Pancreas (tissue), 10 donors: ENCODE results near the gene LARGE2. TPM values are rescaled to one million over a fixed set of nuclear protein-coding genes. Genes with fewer than 3 reads are reported as not detected.
A peak's percentile ranks its signal among the peaks of the same experiment; 100 is the strongest.

Experiments used
- ATAC-seq, 4 donors: fragments of 200-7000 bp; cut with Tn5 transposase; one replicate each; pipeline versions ENCODE4 v1.8.0 to v1.9.1; 2020; ENCODE audit warnings: mild to moderate bottlenecking in 4 of 4, moderate library complexity in 4 of 4
- DNase-seq, 6 donors: peaks; one replicate each; pipeline ENCODE4 v3.0.0-alpha.2; 2020
- FAIRE-seq: peaks from 2 replicates; lab custom pipeline; 2012; peaks lifted over from hg19 to GRCh38; lab: Jason Lieb, UNC
- H3K27ac ChIP-seq, 4 donors: fragments of 200-600 bp; sonication (generic); 1 replicate in 3 of 4; 2 replicates in 1 of 4; pipeline versions ENCODE4 v1.5.0 to v1.8.0; 2020
- H3K27me3 ChIP-seq, 4 donors: fragments of 200-600 bp; one replicate each; pipeline ENCODE4 v1.8.0; 2021
- H3K36me3 ChIP-seq, 3 donors: fragments of 200-600 bp; sonication (generic) in 1 of 3; one replicate each; pipeline versions ENCODE4 v1.5.0 to v1.8.0; 2020 to 2021
- H3K4me1 ChIP-seq, 3 donors: fragments of 200-600 bp; one replicate each; pipeline ENCODE4 v1.8.0; 2021
- H3K4me3 ChIP-seq, 4 donors: fragments of 200-600 bp; sonication (generic) in 2 of 4; one replicate each; pipeline versions ENCODE4 v1.5.0 to v1.8.0; 2020 to 2021
- H3K9me3 ChIP-seq, 4 donors: fragments of 200-600 bp; one replicate each; pipeline ENCODE4 v1.8.0; 2021
- WGBS, 2 donors: extraction: QIAGEN DNeasy Blood & Tissue Kit; methylation state at CpG; one replicate each; pipeline ENCODE4 v1.1.7; 2013; 5-methylcytosine and 5-hydroxymethylcytosine counted together
- intact Hi-C, 3 donors: fragments of 100-400 bp; cut with DNase I; formaldehyde crosslinking; loops; one replicate each; pipeline versions ENCODE4 v1.11.1 to v1.14.2; 2022
- polyA plus RNA-seq, 2 donors: library from polyadenylated mRNA; stranded (reverse); fragments of 200-250 nt; gene quantifications; one replicate each; pipeline ENCODE4 v1.2.3, GENCODE V29; 2013
- total RNA-seq, 6 donors: library from RNA; stranded (reverse); fragmentation: NEBNext Ultra II Directional in 4 of 6; extraction: Animal tissue kit (Norgen Biotek cat#: 25700) in 4 of 6; gene quantifications; one replicate each; pipeline versions ENCODE4 v1.2.1 to v1.2.4, GENCODE V29; 2021 to 2023
- TF ChIP-seq, protein P1 (sequence below), 4 donors: fragments of 200-600 bp; sonication (generic) in 3 of 4; IDR thresholded peaks; one replicate each; pipeline versions ENCODE4 v1.5.0 to v1.8.0; 2021; ENCODE audit warnings: antibody characterized with exemption in 4 of 4
- donor health status: healthy with polysubstance abuse.
- donor health status: DM: no; HTN: no; CAD: no; lungs with moderate emphysema.
- donor health status: DM: no; HTN: no; CAD: no.
- donor health status: control.
- donor health status: control.
- donor health status: Bipolar disorder and iron deficiency.
- donor health status: DM: yes; HTN: yes; CAD: no.
- donor health status: DM: no; HTN: no; CAD: no.
- donor health status: DM: no; HTN: no; CAD: no.
- donor health status: DM: yes; HTN: yes; CAD: no.

LARGE2 gene
- total and polyA plus RNA-seq, 8 donors: 9.0 to 48.4 (median 18.2) TPM

DNA sequence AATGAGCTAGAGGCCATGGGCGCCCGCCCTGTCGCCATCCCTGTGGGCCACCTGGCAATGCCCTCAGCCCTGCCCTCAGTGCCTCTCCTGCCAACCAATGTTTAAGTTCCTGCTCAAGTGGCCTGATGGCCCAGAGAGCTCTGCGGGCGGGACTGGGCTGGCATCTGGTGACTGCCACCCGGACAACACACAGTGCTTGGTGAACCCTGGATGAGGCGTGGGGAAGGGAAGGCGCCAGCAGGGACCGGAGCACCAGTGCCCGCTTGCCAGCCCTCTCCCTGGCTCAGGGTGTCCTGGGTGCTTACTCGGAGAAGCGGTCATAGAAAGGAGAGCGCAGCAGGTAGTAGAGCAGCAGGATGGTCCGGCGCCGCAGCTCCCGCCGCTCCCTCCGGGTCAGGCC is 8.9 kb upstream of the LARGE2 start:
- WGBS, 2 donors: 93 to 97% methylated on average over 19 of the region's 19 CpGs
- Histone ChIP-seq H3K27ac (no peak overlapping the region), H3K36me3 (peaks cover 4 to 35% (median 32%) of the 10 kb centered on the region in 3 donors), H3K4me3 (no peak overlapping the region), H3K4me1 (peaks cover 7 to 11% (median 9%) of the 10 kb centered on the region in 3 donors), H3K27me3 (no peaks in the 10 kb centered on the region), H3K9me3 (no peaks in the 10 kb centered on the region)
- ATAC-seq: no peak
- intact Hi-C loops: loop anchor here in 1 of 3 donors (10.0 kb wide), 1 partner anchor 49 kb away; no protein-coding TSS in a partner anchor
- FAIRE-seq: no peak
- TF ChIP-seq, protein P1, sequence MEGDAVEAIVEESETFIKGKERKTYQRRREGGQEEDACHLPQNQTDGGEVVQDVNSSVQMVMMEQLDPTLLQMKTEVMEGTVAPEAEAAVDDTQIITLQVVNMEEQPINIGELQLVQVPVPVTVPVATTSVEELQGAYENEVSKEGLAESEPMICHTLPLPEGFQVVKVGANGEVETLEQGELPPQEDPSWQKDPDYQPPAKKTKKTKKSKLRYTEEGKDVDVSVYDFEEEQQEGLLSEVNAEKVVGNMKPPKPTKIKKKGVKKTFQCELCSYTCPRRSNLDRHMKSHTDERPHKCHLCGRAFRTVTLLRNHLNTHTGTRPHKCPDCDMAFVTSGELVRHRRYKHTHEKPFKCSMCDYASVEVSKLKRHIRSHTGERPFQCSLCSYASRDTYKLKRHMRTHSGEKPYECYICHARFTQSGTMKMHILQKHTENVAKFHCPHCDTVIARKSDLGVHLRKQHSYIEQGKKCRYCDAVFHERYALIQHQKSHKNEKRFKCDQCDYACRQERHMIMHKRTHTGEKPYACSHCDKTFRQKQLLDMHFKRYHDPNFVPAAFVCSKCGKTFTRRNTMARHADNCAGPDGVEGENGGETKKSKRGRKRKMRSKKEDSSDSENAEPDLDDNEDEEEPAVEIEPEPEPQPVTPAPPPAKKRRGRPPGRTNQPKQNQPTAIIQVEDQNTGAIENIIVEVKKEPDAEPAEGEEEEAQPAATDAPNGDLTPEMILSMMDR (IDR thresholded peaks at IDR 0.05): no peak
- DNase-seq: no peak

DNA sequence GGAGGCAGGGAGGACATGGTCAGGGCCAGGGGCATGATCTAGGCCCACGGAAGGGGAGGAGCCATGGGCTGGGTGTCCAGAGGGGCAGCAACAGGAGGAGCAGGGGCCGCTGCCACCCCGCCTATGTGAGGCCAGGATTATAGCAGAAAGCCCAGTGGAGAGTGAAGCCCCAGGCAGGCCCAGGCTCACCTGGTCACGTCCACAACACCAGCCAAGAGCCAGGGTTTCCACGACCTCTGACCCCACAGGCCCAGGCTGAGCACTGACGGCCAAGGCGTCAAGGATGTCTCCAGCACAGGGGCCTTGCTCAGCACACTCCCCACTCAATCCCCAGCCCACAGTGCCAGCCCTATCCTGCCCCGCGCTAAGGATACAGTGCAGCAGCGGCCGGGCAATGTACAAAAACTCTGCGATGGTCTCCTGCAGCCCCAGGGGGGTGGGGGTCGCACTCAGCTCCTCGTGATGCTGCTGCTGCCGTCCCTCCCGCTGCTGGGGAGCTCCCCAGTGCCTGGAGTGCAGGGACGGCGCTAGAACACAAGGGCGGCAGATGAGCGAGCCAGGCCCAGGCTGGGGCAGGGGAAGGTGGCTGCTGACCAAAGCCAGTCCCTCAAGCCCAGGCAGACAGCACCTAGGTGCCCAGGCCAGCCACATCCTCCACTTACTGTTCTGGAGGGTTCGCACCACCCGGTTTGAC is 8.4 kb upstream of the LARGE2 start:
- FAIRE-seq (no peak), DNase-seq (peak in 2 of 6 donors; percentile 35 to 66), ATAC-seq (no peak)
- Histone ChIP-seq H3K27ac (no peak overlapping the region), H3K36me3 (peaks cover 4 to 35% (median 32%) of the 10 kb centered on the region in 3 donors), H3K4me1 (peaks cover 7 to 10% (median 9%) of the 10 kb centered on the region in 3 donors), H3K4me3 (no peak overlapping the region), H3K9me3 (no peaks in the 10 kb centered on the region), H3K27me3 (no peaks in the 10 kb centered on the region)
- intact Hi-C loops: loop anchor here in 1 of 3 donors (10.0 kb wide), 1 partner anchor 49 kb away; no protein-coding TSS in a partner anchor
- whole genome bisulfite sequencing, 2 donors: 83% methylated on average over 22 of the region's 22 CpGs
- TF ChIP-seq, protein P1 (IDR thresholded peaks at IDR 0.05): no peak

DNA sequence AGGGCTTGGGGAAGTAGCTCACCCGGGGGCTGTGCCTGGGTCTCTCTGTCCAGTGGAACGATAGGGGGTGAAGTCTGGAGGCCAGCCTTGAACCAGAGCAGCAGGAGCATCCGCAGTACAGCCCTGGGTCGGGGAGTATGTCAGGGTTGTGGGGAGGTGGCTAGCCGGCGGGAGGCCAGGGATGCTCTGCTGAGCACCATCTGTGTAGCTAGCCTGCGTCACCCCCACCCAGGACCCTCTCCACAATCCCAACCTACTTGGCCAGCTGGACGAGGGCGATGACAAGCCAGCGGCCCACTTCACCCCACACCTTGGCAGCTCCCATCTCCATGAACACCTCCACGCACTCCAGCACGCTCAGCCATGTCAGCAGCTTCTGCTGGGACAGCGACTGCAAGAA is 7.0 kb upstream of the LARGE2 start:
- WGBS, 2 donors: 80 to 83% methylated on average over 13 of the region's 13 CpGs
- no peaks in the 10 kb centered on the region for H3K27me3 ChIP-seq
- no peak overlapping the region for H3K4me3 ChIP-seq
- TF ChIP-seq, protein P1 (IDR thresholded peaks at IDR 0.05): no peak
- ATAC-seq (no peak), DNase-seq (peak in 2 of 6 donors; percentile 29 to 68), FAIRE-seq (no peak)
- H3K9me3 ChIP-seq: no peaks in the 10 kb centered on the region
- H3K27ac ChIP-seq: no peak overlapping the region
- H3K36me3 ChIP-seq: peaks cover 2 to 32% (median 24%) of the 10 kb centered on the region in 3 donors
- H3K4me1 ChIP-seq: peaks cover 7 to 10% (median 9%) of the 10 kb centered on the region in 3 donors
- intact Hi-C loops: loop anchor here in 1 of 3 donors (10.0 kb wide), 1 partner anchor 51 kb away; no protein-coding TSS in a partner anchor

DNA sequence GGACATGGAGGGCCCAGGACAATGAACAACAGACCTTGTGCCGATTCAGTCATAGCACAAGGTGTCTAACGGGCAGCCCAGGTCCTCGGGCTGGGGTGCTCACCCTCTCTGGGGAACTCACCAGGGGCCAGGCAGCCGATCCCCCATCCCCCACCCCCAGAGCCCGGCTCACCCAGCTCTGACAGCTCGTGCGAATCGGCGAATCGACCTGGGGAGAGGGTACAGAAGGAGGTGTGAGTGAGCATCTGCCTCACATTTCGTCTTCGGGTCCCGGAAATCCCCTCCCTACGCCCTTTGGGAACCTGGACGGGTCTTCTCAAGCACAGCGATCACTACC is 5.2 kb upstream of the LARGE2 start:
- Histone ChIP-seq H3K4me3 (peak overlapping the region; percentile 65 to 95 (median 92)), H3K9me3 (no peaks in the 10 kb centered on the region), H3K27ac (peak overlapping the region; percentile 80 to 93 (median 88)), H3K27me3 (no peaks in the 10 kb centered on the region), H3K4me1 (peaks cover 18 to 21% (median 19%) of the 10 kb centered on the region in 3 donors), H3K36me3 (peaks cover 0 to 23% (median 18%) of the 10 kb centered on the region in 3 donors)
- FAIRE-seq: no peak
- WGBS, 2 donors: 2 to 3% methylated on average over 15 to 16 of the region's 16 CpGs
- intact Hi-C loops: loop anchor here in 1 of 3 donors (10.0 kb wide), 1 partner anchor 52 kb away; no protein-coding TSS in a partner anchor
- ATAC-seq: no peak
- peak in 3 of 6 donors; percentile 56 to 83 (median 69) for DNase-seq
- TF ChIP-seq, protein P1 (IDR thresholded peaks at IDR 0.05): no peak
